Measurements from ENCODE around the gene GRID2.
"Not testable (repeated sequence)": the region's sequence is repeated elsewhere in the genome, so short reads cannot be mapped to it uniquely, and the experiment has no call there.

The GRID2 gene

DNA sequence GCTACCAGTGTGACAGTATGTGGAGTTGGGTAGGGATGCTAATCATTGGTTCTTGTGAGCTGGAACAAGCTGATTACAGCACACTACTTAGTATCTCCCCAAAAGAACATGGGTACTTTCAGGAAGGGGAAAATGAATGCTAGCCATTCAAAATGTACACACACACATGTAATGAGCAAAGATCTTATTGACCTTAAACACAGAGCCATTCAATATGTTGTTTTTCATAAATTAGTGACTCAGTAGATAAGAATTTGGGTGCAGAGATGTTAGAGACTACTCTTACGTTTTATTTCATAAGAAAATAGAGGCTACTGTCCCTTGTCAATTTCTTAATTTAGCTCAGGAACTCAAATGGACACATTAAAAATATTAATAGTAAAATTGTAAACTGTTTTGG is 1015.3 kb downstream of the GRID2 start:
- DNase-seq (ENCODE audit: low spot score) = no peak

DNA sequence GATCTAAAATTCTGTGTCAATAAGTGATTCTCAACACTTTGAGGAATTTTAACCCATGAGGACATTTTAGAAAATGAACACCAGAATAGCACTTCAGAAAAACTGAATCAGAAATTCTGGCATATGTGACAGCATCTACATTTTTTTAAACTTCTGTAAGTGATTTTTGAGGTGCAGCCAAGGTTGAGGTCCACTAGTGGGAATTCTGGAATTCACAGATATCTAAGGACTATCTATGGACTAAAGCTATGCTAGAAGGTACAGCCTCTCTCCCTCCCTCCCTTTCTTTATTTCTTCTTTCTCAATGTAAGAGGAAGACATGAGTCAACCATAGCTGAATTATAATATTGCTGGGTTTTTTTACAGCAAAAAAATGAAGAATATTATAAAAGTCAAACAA is 1016.6 kb downstream of the GRID2 start:
- DNase-seq (ENCODE audit: low spot score) = no peak

DNA sequence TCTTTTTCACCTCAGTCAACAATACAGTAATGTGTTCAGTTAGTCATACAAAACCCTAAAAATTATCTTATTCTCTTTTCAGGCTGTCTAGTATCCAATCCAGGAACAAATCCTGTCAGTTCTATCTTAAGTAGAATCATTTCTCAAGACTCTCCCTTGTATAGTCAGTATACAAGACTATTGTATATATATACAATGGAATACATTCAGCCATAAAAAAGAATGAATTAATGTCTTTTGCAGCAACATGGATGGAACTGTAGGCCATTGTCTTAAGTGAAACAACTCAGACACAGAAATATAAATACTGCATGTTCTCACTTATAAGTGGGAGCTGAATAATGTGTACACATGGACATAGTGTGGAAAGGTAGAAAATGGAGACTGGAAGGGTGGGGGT is 1023.6 kb downstream of the GRID2 start:
- no peak for DNase-seq (ENCODE audit: low spot score)

DNA sequence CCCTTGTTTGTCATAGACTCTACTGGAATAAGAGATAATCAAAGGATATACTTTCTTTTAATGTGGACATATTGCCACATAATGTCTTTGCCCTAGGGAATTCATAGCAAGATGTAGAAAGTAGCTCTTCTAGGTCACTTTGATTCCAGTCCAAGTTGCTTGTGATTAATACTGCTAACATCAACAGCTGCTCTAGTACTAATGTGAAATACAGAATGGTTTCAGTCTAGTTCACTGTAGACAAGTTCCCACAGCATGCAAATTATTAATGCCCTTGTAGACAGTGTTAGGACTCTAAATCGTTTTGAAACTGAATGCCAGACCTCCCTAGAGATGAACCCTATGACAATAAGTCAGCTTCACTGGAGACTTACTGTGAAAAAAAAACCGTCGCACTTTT is 1030.2 kb downstream of the GRID2 start:
- no peak for DNase-seq (ENCODE audit: low spot score)

DNA sequence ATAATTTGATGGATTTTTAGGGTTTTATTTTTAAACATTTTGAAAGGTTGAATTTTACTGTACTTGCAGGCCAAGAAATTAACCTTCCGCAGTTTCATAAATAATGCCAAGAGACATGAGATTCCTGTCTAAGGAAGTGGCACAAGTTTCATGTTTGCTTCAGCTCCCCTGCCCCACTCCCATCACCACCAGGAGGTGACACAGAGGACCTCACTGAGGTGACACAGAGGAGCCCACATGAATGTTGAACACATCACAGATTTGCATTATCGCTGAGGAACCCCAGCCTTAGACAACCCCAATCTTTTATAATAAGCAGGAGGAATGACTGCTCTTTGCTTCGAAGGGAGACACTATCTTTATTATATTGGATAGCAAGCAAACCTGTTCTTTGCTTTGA is 1033.4 kb downstream of the GRID2 start:
- no peak for DNase-seq (ENCODE audit: low spot score)

DNA sequence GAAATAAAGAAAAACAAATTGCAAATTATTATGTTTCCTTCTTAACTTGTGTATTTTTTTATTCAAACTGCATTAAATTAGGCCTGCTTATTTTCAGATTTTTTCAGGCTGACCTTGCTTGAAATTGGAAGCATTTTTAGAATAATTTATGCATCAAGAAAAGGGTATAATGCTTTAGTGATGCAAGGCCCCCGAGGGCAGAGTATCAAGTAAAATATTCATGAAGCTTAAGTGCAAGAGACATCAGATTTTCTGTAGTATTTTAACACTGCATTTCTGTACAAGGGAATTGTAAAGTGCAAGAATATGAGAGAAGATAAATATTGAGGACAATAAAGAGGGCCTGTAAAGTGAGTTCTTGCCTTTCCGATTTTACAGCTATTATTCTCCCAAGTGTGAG is 1039.0 kb downstream of the GRID2 start:
- DNase-seq (ENCODE audit: low spot score) = no peak

DNA sequence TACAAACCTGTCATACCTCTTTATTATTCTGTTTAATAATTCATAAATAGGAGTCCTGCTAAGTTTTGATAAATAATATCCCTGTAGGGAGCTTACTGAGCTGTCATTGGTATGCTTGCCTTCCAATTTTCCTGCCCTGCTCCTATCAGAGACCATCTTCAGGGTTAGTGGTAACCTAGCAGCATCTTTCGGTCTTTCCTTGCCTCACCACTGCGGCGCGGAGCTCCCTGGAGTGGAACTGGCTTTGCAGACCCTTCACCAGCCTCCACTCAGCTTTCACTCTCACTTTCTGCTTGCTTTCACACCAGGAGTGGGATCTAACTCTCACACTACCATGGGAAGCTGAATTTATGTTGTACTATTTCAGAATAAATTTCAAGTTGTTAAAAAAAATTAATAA is 1043.1 kb downstream of the GRID2 start:
- DNase-seq (ENCODE audit: low spot score) = no peak

DNA sequence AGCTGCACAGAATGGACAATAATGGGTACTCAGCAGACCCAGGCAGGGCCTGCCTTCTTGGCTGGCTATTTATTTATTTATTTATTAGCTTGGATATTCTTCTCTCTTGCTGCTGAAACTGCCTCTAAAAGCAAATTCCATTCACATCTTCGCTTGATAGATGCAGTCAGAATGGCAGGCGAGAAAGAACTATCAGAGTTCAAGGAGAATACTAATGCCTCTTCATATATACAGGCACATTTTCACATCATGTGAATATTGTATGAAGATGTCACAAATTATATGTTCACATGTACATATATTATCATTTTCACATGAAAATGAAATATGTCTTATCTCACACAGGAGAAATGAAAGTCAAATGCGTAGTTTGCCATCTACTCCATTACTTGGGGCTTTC is 1045.1 kb downstream of the GRID2 start:
- DNase-seq (ENCODE audit: low spot score) = no peak

DNA sequence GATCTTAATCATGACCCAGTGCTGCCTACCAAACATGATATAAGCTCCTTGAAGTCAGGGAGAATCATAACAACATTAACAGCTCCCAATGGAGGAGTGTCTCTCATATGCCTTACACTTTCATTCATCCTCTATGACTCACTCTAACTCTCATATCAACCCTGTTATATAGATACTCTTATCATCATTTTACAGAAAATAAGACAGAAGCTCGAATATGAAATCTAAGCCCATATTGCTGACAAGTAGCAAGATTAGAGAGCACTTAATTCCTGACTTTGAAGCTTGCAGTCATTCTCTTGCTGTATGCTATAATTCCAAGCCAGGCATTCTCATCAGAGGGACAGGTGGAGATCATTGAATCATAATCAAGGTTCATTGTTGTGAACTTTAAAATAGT is 1048.1 kb downstream of the GRID2 start:
- no peak for DNase-seq (ENCODE audit: low spot score)

DNA sequence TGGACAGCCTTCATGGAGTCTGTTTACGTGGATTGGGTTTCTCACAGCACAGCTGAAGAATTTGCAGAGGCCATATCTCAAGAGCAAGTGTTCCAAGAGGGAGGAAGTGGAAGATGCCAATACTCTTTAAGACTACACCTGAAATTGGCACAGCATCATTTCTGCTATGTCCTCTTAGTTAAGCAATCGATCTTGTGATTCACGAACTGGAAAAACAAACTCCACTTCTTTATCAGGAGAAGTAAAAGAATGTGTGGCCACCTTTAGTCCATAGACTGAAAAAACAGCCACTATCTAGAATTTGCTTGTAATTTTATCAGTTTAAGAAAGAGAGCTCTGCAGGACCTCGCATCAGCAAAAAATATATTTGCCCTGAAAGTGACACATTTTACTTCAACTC is 1051.6 kb downstream of the GRID2 start:
- no peak for DNase-seq (ENCODE audit: low spot score)

DNA sequence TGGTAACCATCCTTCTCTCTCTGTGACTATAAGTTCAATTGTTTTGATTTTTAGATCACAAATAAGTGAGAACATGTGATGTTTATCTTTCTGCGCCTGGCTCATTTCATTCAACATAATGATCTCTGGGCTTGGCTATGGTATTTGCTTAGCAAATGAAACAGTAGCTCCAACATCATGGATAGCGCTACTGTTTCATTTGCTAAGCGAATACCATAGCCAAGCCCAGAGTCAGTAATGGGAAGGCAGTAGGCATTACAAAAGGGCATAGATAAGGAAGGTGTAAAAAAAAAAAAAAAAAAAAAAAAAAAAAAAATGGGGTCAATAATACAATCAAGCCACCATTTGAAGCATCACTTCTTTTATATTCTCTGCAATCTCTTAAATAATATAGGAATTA is 1055.8 kb downstream of the GRID2 start:
- no peak for DNase-seq (ENCODE audit: low spot score)

DNA sequence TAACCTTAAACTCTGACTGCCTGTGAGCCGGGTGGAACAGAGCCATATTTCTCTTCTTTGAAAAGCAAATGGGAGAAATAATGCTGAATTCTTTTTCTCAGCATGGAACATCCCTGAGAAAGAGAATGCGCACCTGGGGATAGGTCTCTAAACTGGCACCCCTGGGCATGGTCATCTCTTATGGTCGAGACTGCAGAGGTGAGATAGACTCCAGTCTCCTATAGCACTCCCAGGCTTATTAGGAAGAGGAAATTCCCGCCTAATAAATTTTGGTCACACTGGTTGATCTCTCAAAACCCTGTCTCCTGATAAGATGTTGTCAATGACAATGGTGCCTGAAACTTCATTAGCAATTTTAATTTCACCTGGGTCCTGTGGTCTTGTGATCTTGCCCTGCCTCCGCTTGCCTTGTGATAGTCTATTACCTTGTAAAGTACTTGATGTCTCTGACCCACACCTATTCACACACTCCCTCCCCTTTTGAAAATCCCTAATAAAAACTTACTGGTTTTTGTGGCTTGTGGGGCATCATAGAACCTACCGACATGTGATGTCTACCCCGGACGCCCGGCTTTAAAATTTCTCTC is 1062.5 kb downstream of the GRID2 start:
- not testable (repeated sequence) for DNase-seq (ENCODE audit: low spot score)

DNA sequence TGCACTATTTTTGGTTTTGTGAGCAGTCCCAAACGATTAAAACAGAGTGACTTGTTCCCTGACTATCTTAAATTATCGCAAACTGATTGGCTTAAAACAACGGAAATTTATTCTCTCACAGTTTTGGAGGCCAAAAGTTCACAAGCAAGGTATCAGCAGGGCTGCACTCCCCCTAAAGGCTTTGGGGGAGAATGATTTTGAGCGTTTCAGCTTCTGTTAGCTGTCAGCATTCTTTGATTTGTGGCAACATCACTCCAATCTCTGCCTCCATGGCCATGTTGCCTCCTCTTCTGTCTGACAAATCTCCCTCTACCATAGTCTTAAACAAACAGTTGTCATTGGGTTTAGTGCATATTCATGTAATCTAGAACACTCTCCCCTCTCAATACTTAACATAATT is 1065.2 kb downstream of the GRID2 start:
- peak; percentile 12 for DNase-seq (ENCODE audit: low spot score)

DNA sequence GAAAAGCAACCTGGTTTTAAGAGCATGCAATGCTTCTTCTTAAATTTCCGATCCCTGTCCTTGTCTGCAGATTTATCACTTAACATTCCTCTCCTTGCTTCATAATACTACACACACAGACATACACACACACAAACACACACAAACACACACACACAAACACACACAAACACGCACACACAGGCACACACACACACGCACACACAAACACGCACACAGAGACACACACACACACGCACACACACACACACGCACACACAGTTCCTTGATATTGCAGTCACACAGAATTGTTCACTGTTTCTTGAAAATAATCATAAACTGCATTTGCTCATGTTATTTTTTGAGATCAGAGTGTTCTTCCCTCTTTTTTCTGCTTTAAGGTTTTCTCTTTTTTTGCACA is 1066.5 kb downstream of the GRID2 start:
- no peak for DNase-seq (ENCODE audit: low spot score)

DNA sequence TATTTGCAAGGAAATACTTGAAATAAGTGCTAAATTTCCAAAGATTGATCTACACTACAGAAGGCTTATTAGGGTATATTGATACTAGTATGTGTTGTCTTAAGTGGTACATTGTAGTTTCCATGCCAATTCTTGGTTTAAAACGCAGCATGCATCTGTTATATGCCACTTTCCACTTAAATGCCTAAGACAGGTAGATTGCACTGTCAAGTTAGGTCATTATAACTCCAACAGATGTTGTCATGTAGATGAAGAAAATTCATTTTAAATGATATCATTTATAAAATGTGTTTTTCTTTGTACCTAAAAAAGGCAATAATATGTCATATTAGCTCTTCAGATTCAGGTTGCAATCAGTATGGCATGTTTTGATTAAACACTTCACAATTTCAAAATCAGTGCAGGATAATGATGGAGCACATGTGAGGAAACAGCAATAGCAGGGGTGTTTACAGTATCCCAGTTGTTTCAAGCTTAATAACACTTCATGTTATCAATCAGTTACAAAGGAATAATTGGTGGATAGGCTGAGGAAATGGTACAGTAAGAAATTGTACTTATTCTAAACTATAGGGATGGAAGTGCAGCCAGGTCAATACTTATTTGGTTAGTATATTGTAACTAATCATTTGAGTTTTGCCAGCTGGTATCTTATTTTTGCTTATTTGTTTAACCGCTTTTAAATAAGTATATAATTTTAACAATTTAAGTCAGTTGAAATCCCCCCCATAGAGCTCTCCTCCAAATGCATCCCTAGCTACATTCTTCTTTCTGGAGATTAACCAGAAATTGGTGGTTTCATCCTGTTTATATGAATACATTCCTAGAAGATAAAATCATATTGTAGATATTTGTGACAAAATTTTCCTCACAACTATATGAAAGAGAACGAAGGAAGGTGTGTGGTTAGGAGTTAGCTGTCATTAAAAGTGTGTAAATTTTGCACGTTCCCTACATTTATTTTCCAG is 1070.4 kb downstream of the GRID2 start:
- DNase-seq (ENCODE audit: low spot score) = no peak

DNA sequence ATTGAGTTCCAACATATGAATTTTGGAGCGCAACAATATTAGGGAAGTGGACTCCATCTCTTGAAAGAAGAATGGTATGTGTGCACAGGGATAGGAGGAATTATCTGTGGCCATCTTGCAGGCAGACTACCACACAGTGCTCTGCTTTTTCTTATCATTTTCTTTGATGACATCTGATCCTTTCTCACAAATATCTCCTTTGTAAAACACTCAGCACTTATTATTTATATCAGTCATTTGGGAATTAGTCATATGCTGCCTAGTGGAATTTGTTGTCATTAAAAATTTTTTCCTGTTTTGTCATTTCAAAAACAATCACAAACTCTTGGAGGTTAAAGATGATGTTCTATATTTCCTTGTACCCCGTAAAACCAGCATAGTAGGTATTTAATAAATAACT is 1080.5 kb downstream of the GRID2 start:
- no peak for DNase-seq (ENCODE audit: low spot score)

DNA sequence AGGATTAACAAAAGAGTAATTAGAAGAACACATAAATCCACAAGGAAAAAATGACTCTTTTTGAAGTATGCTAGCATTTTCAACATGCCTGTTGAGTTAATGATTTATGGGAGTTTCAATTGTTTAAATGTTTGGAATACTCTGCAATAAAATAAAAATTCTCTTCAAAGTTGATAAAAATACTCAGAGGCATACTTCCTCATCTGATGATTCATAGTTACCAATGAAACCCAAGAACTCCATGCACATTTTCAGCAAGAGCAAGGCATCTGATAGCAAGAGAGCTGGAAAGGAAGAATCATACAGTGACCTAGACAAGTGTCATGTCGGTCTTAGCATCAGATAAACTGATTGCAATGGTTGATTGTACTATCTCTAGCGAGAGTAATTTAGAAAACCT is 1081.1 kb downstream of the GRID2 start:
- no peak for DNase-seq (ENCODE audit: low spot score)

DNA sequence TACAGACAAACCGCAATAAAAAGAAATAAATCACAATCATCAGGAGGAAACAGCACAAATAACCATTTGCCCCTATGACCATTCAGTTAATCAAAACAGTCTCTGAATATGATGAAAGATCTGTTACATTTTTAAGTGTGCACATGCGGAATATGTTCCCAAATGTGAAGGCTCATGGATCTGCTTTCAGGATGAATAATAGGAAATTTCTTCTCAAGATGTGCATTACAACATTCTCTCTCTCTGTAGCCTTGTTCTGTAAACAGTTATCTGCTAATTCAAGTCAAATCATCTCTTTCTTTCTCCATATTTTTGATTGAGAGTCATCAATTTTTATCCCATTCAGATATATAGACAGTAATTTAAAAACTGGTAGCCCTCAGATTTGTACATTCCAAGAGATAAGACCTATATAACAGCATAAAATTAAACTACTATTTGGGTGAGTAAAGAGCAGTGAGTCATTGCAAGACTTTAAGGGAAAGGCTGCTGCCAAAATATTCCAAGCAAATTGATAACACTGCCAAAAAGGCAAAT is 1090.8 kb downstream of the GRID2 start:
- no peak for DNase-seq (ENCODE audit: low spot score)

DNA sequence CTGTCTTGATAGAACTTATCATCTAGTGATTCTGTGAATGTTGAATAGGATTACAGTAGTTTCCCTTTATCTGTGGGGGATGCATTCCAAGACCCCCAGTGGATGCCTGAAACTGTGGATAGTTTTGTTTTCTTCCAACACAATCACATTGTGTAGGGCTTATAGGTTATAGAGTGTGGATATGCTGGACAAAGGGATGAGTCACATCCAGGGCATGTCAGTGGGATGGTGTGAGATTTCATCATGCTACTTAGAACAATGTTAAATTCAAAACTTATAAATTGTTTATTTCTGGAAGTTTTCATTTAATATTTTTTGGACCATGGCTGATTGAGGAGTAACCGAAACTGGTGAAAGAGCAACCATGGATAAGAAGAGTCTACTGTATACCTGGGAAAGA is 1092.5 kb downstream of the GRID2 start:
- DNase-seq (ENCODE audit: low spot score) = no peak

DNA sequence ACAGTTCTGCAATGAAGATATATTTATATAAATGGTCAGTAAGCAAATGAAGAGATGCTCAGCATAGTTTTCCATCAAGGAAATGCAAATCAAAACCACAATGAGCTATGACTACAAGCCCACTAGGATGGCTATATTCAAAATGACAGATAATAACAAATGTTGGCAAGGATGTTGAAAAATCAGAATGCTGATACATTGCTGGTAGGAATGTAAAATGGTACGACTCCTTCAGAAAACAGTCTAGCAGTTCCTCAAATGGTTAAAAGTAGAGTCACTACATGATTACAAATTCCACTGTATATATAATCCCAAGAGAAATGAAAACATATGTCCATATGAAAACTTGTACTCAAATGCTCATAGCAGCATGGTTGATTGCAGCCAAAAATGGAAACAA is 1099.8 kb downstream of the GRID2 start:
- DNase-seq (ENCODE audit: low spot score) = no peak

DNA sequence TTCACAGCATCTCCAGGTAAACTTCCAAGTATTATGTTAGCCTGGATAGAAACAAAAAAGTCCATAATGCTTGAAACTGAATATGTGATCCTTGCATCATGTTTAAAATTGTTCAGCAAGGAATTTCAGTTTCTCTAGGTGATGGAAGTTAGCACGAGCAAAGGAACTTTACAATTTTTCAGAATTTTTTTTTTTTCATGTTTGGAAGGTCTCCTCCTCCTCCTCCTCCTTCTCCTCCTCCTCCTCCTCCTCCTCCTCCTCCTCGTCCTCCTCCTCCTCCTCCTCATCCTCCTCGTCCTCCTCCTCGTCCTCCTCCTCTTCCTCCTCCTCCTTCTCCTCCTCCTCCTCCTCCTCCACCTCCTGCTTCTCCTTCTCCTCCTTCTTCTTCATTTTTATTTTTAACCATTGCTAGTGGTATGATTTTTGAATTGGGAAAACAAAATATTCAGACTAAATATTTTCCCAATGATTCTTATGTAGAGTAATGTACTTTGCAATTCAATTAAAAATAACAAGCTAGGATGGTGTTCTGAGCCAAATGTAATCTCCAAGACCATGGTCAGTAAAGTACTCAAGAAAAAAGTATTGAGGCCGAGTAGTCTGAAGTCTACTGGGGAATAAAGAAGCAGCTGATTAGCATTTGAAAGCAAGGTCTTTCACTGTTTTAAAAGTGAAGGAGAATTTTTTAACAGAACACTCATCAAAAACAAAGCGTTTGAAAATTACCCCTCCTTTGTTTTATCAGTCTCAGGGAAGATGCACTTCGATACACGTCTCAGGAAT is 1103.9 kb downstream of the GRID2 start:
- no peak for DNase-seq (ENCODE audit: low spot score)

DNA sequence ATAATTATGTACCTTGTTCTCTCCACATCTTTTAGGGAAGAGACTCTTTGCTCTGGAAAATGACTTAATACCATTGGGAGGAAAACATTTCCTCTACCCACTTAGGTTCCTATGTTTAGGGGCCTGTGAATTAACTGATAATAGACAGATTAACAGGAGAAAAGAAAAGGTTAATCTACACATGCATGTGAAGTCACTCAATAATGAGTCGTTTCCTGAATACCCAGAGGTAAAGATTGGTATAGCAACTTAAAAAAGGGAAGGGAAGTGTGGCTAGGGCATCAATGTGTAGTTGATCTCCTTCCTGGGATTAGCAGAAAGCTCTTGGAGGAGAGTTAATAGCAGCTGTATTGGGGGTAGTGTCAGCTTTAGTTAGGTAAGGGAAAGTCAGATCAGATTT is 1105.3 kb downstream of the GRID2 start:
- DNase-seq (ENCODE audit: low spot score) = peak; percentile 2

All from NAMALWA (cell line).